ENCODE data around the gene TAL2.

GRCh38 chr9:105678781-105679180 is 16.5 kb downstream of the TAL2 start:
- TF ChIP-seq POLR2AphosphoS5 (IDR thresholded peaks at IDR 0.05; ENCODE audit: borderline replicate concordance, low read depth, low read length), result no peak
- TF ChIP-seq EZH2 (IDR thresholded peaks at IDR 0.05), result no peak
- no peak for TF ChIP-seq FOXP2 (optimal IDR thresholded peaks at IDR 0.05; ENCODE audit: control extremely low read depth, extremely low read length, insufficient read depth)
